SK-N-SH (cell line): ENCODE results near the gene UCP3. TPM values are rescaled to one million over a fixed set of nuclear protein-coding genes. Genes with fewer than 3 reads are reported as not detected.

Experiments used
- CTCF ChIA-PET: fragments of 300-600, 350-600 bp; formaldehyde crosslinking; extraction: SDS; loops from one replicate; lab custom pipeline; 2021; lab: Yijun Ruan, JAX
- POLR2A ChIA-PET: fragments of 350-600 bp; sonication (Branson Sonifier 250); formaldehyde crosslinking; extraction: SDS; loops from one replicate; lab custom pipeline; 2020; ENCODE audit warnings: antibody characterized with exemption, inconsistent platforms; lab: Yijun Ruan, JAX
- DNase-seq: peaks from one replicate; pipeline ENCODE4 v3.0.0; 2012
- H2AFZ ChIP-seq: fragments of 200-600 bp; sonication (generic); 2 replicates; pipeline ENCODE4 v1.8.1; 2016; ENCODE audit warnings: antibody characterized with exemption, mild to moderate bottlenecking, low read depth
- H3F3A ChIP-seq: fragments of 200-600 bp; sonication (generic); replicated peaks from 2 replicates; pipeline ENCODE3; 2016; ENCODE audit warnings: antibody characterized with exemption, mild to moderate bottlenecking; ENCODE audit not compliant: insufficient read depth
- H3K27ac ChIP-seq, 2 experiments: fragments of 200-500 bp in 1 of 2; fragments of 200-600 bp in 1 of 2; sonication (Bioruptor generic) in 1 of 2; sonication (generic), shearing (Covaris generic) in 1 of 2; 2 replicates each; pipeline versions ENCODE4 v1.5.1 to v1.6.1; 2014 to 2016; ENCODE audit warnings: low read depth in 2 of 2, inconsistent platforms in 1 of 2, low read length in 1 of 2, mild to moderate bottlenecking in 1 of 2, mixed read lengths in 1 of 2
- H3K27me3 ChIP-seq: fragments of 200-600 bp; sonication (generic), shearing (Covaris generic); 2 replicates; pipeline ENCODE4 v1.6.1; 2016; ENCODE audit warnings: mixed run types; ENCODE audit not compliant: insufficient read depth
- H3K36me3 ChIP-seq, 2 experiments: fragments of 200-500 bp in 1 of 2; fragments of 200-600 bp in 1 of 2; sonication (Bioruptor generic) in 1 of 2; sonication (generic) in 1 of 2; replicated peaks in 1 of 2; 2 replicates each; pipeline versions ENCODE3 to v1.5.1; 2014 to 2016; ENCODE audit warnings: low read length in 1 of 2, mild to moderate bottlenecking in 1 of 2; ENCODE audit not compliant: insufficient read depth in 2 of 2, control insufficient read depth in 1 of 2
- H3K4me1 ChIP-seq, 2 experiments: fragments of 200-500 bp in 1 of 2; fragments of 200-600 bp in 1 of 2; sonication (Bioruptor generic) in 1 of 2; sonication (generic), shearing (Covaris generic) in 1 of 2; 2 replicates each; pipeline versions ENCODE4 v1.5.1 to v1.6.1; 2014 to 2016; ENCODE audit warnings: low read depth in 1 of 2, low read length in 1 of 2, mixed run types in 1 of 2; ENCODE audit not compliant: insufficient read depth in 2 of 2, control insufficient read depth in 1 of 2
- H3K4me2 ChIP-seq: fragments of 200-600 bp; sonication (generic), shearing (Covaris generic); 2 replicates; pipeline ENCODE4 v1.6.1; 2017; ENCODE audit warnings: mixed run types
- H3K4me3 ChIP-seq, 2 experiments: fragments of 200-500 bp in 1 of 2; fragments of 200-600 bp in 1 of 2; sonication (Bioruptor generic) in 1 of 2; sonication (generic), shearing (Covaris generic) in 1 of 2; 2 replicates each; pipeline versions ENCODE4 v1.5.1 to v1.8.1; 2014 to 2016; ENCODE audit warnings: low read depth in 2 of 2, inconsistent platforms in 1 of 2, low read length in 1 of 2, mild to moderate bottlenecking in 1 of 2, mixed read lengths in 1 of 2, moderate library complexity in 1 of 2
- H3K79me2 ChIP-seq: fragments of 200-600 bp; sonication (generic); 2 replicates; pipeline ENCODE4 v1.8.1; 2017; ENCODE audit warnings: mild to moderate bottlenecking; ENCODE audit not compliant: insufficient read depth
- H3K9ac ChIP-seq: fragments of 200-600 bp; sonication (generic); 2 replicates; pipeline ENCODE4 v1.6.1; 2017; ENCODE audit warnings: mixed run types
- H3K9me2 ChIP-seq: fragments of 200-600 bp; sonication (generic); 2 replicates; pipeline ENCODE4 v1.6.1; 2017; ENCODE audit warnings: mixed run types
- H3K9me3 ChIP-seq: fragments of 200-600 bp; sonication (generic); 2 replicates; pipeline ENCODE4 v1.6.1; 2017; ENCODE audit warnings: mixed run types, mild to moderate bottlenecking, moderate library complexity
- H4K20me1 ChIP-seq: fragments of 200-600 bp; sonication (generic); 2 replicates; pipeline ENCODE4 v1.6.1; 2017; ENCODE audit warnings: mild to moderate bottlenecking, mixed run types; ENCODE audit not compliant: insufficient read depth
- EZH2phosphoT487 ChIP-seq: fragments of 200-600 bp; sonication (generic); IDR thresholded peaks from 2 replicates; pipeline ENCODE4 v1.6.1; 2017; ENCODE audit warnings: low read depth, mixed run types, mild to moderate bottlenecking, antibody characterized with exemption, moderate library complexity, borderline replicate concordance
- FOXJ3 ChIP-seq: sonication (generic); formaldehyde crosslinking; IDR thresholded peaks from 2 replicates; pipeline ENCODE4 v1.5.1; 2020; ENCODE audit warnings: mild to moderate bottlenecking, missing genetic modification reagents
- GABPA ChIP-seq: IDR thresholded peaks from 2 replicates; pipeline ENCODE4 v1.4.0; 2012; ENCODE audit warnings: low read depth, mild to moderate bottlenecking
- GATA2 ChIP-seq: sonication (generic); formaldehyde crosslinking; IDR thresholded peaks from 2 replicates; pipeline ENCODE4 v1.5.0; 2020; ENCODE audit warnings: mild to moderate bottlenecking, missing genetic modification reagents
- IRF3 ChIP-seq: fragments of 150-350 bp; IDR thresholded peaks from 2 replicates; pipeline ENCODE4 v1.6.1; 2016; ENCODE audit warnings: mild to moderate bottlenecking, low read depth, low read length
- JUND ChIP-seq: IDR thresholded peaks from 2 replicates; pipeline ENCODE4 v1.4.0; 2012
- MAX ChIP-seq: IDR thresholded peaks from 2 replicates; pipeline ENCODE4 v1.4.0; 2012; ENCODE audit warnings: low read depth
- NRF1 ChIP-seq: IDR thresholded peaks from 2 replicates; pipeline ENCODE4 v1.6.1; 2012; ENCODE audit warnings: low read depth, mild to moderate bottlenecking, low read length
- PBX3 ChIP-seq: IDR thresholded peaks from 2 replicates; pipeline ENCODE4; 2012
- POLR2AphosphoS5 ChIP-seq: IDR thresholded peaks from 2 replicates; pipeline ENCODE4 v1.6.1; 2012; ENCODE audit warnings: low read depth, low read length
- RAD21 ChIP-seq: IDR thresholded peaks from 2 replicates; pipeline ENCODE4 v1.6.1; 2012; ENCODE audit warnings: mild to moderate bottlenecking, low read length
- RCOR1 ChIP-seq: fragments of 150-350 bp; IDR thresholded peaks from 2 replicates; pipeline ENCODE4 v1.6.1; 2017; ENCODE audit warnings: antibody characterized with exemption, low read length
- RXRA ChIP-seq: IDR thresholded peaks from 2 replicates; pipeline ENCODE4 v1.4.0; 2012; ENCODE audit warnings: low read depth, mild to moderate bottlenecking, borderline replicate concordance
- SIN3A ChIP-seq: IDR thresholded peaks from 2 replicates; pipeline ENCODE4 v1.6.1; 2012; ENCODE audit warnings: low read depth, mild to moderate bottlenecking, low read length, moderate library complexity, borderline replicate concordance
- SMC3 ChIP-seq: IDR thresholded peaks from 2 replicates; pipeline ENCODE4 v1.6.1; 2012; ENCODE audit warnings: low read depth, low read length, improper control_type of control experiment
- TAF1 ChIP-seq: IDR thresholded peaks from 2 replicates; pipeline ENCODE4 v1.6.1; 2012; ENCODE audit warnings: low read depth, mild to moderate bottlenecking, low read length, moderate library complexity, borderline replicate concordance
- TCF12 ChIP-seq: IDR thresholded peaks from 2 replicates; pipeline ENCODE4 v1.4.0; 2012
- TEAD4 ChIP-seq: IDR thresholded peaks from 2 replicates; pipeline ENCODE4 v1.4.0; 2012; ENCODE audit warnings: mild to moderate bottlenecking, borderline replicate concordance; ENCODE audit not compliant: insufficient read depth
- USF1 ChIP-seq: IDR thresholded peaks from 2 replicates; pipeline ENCODE4 v1.4.0; 2012; ENCODE audit warnings: low read depth, borderline replicate concordance
- USF2 ChIP-seq: fragments of 150-350 bp; IDR thresholded peaks from 2 replicates; pipeline ENCODE4 v1.6.1; 2017; ENCODE audit warnings: antibody characterized with exemption, low read length, low read depth, borderline replicate concordance
- ZBTB33 ChIP-seq: IDR thresholded peaks from 2 replicates; pipeline ENCODE4 v1.4.0; 2012; ENCODE audit warnings: low read depth, borderline replicate concordance
- WGBS: methylation state at CpG from one replicate; pipeline ENCODE4 v1.1.6; 2017; ENCODE audit warnings: low lambda C conversion rate; 5-methylcytosine and 5-hydroxymethylcytosine counted together
- polyA plus RNA-seq, 3 experiments: library from polyadenylated mRNA; depleted of rRNA; stranded (reverse); fragments of >200 nt; gene quantifications; 2 replicates each; pipeline ENCODE4 v1.2.3, GENCODE V29; 2012

Gene UCP3
- polyA plus RNA-seq, 1 of the 3 experiments (the other 2 are of a cell fraction), result 1.2 TPM

GRCh38 chr11:74001822-74002286 lies 7.0 kb downstream of the UCP3 start:
- H3K9ac ChIP-seq, result no peak overlapping the region
- no peaks in the 10 kb centered on the region for H3K4me1 ChIP-seq
- TF ChIP-seq TAF1, result no peak
- no peak for TF ChIP-seq POLR2AphosphoS5
- no peak for TF ChIP-seq FOXJ3 (CRISPR knock-in tag)
- TF ChIP-seq TCF12, result no peak
- TF ChIP-seq EZH2phosphoT487, result no peak
- no peak for TF ChIP-seq PBX3
- TF ChIP-seq NRF1, result no peak
- no peak for TF ChIP-seq JUND
- TF ChIP-seq USF2, result no peak
- TF ChIP-seq, all 33 proteins: peak for 0
- ChIA-PET POLR2A (no interaction called here), CTCF (no interaction called here)
- Histone ChIP-seq H3K79me2 (no peaks in the 10 kb centered on the region), H2AFZ (no peak overlapping the region), H4K20me1 (no peaks in the 10 kb centered on the region), H3K4me2 (no peak overlapping the region), H3K9me2 (no peaks in the 10 kb centered on the region), H3K36me3 (peaks cover 0 to 12% of the 10 kb centered on the region in 2 experiments), H3K9me3 (no peaks in the 10 kb centered on the region), H3K27ac (no peak overlapping the region), H3K27me3 (no peaks in the 10 kb centered on the region), H3F3A (no peaks in the 10 kb centered on the region), H3K4me3 (no peak overlapping the region)
- DNase-seq, result no peak
- WGBS, result 84% methylated on average over 7 of the region's 7 CpGs

- CTCF ChIA-PET, result no interaction called here
- POLR2A ChIA-PET, result no interaction called here
- Histone ChIP-seq H3K4me3 (no peak overlapping the region), H3K36me3 (peaks cover 0 to 12% of the 10 kb centered on the region in 2 experiments), H3K4me1 (no peaks in the 10 kb centered on the region), H3K79me2 (no peaks in the 10 kb centered on the region), H4K20me1 (no peaks in the 10 kb centered on the region), H3K27ac (no peak overlapping the region), H3K4me2 (no peak overlapping the region), H3K9me3 (no peaks in the 10 kb centered on the region), H3K9me2 (no peaks in the 10 kb centered on the region), H2AFZ (no peak overlapping the region), H3F3A (peaks cover 1% of the 10 kb centered on the region), H3K9ac (no peak overlapping the region), H3K27me3 (no peaks in the 10 kb centered on the region)
- DNase-seq, result no peak
- 90% methylated on average over 14 of the region's 14 CpGs for WGBS
- TF ChIP-seq RXRA, result no peak
- no peak for TF ChIP-seq JUND
- no peak for TF ChIP-seq USF1
- TF ChIP-seq RAD21, result no peak
- no peak for TF ChIP-seq TCF12
- no peak for TF ChIP-seq GABPA
- TF ChIP-seq RCOR1, result no peak
- no peak for TF ChIP-seq SMC3
- TF ChIP-seq GATA2 (CRISPR knock-in tag), result no peak
- no peak for TF ChIP-seq ZBTB33
- TF ChIP-seq SIN3A, result no peak
- TF ChIP-seq POLR2AphosphoS5, result no peak
- no peak for TF ChIP-seq MAX
- no peak for TF ChIP-seq TEAD4
- TF ChIP-seq IRF3, result no peak
These were observed 8.4 kb downstream of the UCP3 start for GRCh38 chr11:74000307-74001133.
